Gastroesophageal sphincter (tissue), 4 donors: ENCODE measurements around the gene SCAMP1. TPM values are rescaled to one million over a fixed set of nuclear protein-coding genes. Genes with fewer than 3 reads are reported as not detected.
A peak's percentile ranks its signal among the peaks of the same experiment; 100 is the strongest.

ENCODE experiments used
- ATAC-seq: fragments of 150-250 bp; one replicate; pipeline ENCODE4 v1.9.1; 2016; ENCODE audit warnings: mild to moderate bottlenecking, moderate library complexity
- H3K27ac ChIP-seq, 4 donors: fragments of 200-600 bp; sonication (generic) in 3 of 4; 1 replicate in 3 of 4; 2 replicates in 1 of 4; pipeline ENCODE4 v1.5.1; 2016 to 2019
- H3K27me3 ChIP-seq: fragments of 200-600 bp; sonication (generic); one replicate; pipeline ENCODE4 v1.5.1; 2019
- H3K36me3 ChIP-seq, 2 donors: fragments of 200-600 bp; sonication (generic); one replicate each; pipeline ENCODE4 v1.5.1; 2019; ENCODE audit warnings: control low read depth in 1 of 2
- H3K4me1 ChIP-seq, 3 donors: fragments of 200-600 bp; sonication (generic); 1 replicate in 2 of 3; 2 replicates in 1 of 3; pipeline ENCODE4 v1.5.1; 2016 to 2019; ENCODE audit warnings: control low read depth in 2 of 3
- H3K4me3 ChIP-seq, 2 donors: fragments of 200-600 bp; sonication (generic); one replicate each; pipeline ENCODE4 v1.5.1; 2019; ENCODE audit warnings: mild to moderate bottlenecking in 1 of 2, moderate library complexity in 1 of 2
- H3K9me3 ChIP-seq, 3 donors: fragments of 200-600 bp; sonication (generic); one replicate each; pipeline ENCODE4 v1.5.1; 2017 to 2019; ENCODE audit warnings: control low read depth in 2 of 3
- CTCF ChIP-seq, 4 experiments: fragments of 200-600 bp in 2 of 4; fragments of 450-650 bp in 2 of 4; sonication (generic) in 1 of 4; IDR thresholded peaks; one replicate each; pipeline ENCODE4 v1.5.1; 2017 to 2019; ENCODE audit warnings: antibody characterized with exemption in 4 of 4, mild to moderate bottlenecking in 2 of 4, moderate library complexity in 2 of 4
- EP300 ChIP-seq: sonication (generic); formaldehyde crosslinking; IDR thresholded peaks from one replicate; pipeline ENCODE4 v1.6.1; 2017; ENCODE audit warnings: antibody characterized with exemption, mild to moderate bottlenecking
- POLR2A ChIP-seq, 2 donors: fragments of 450-650 bp; IDR thresholded peaks; one replicate each; pipeline ENCODE4 v1.6.1; 2017; ENCODE audit warnings: antibody characterized with exemption in 2 of 2, mild to moderate bottlenecking in 2 of 2, moderate library complexity in 1 of 2
- POLR2AphosphoS5 ChIP-seq: sonication (generic); formaldehyde crosslinking; IDR thresholded peaks from one replicate; pipeline ENCODE4 v1.6.1; 2017; ENCODE audit warnings: antibody characterized with exemption
- WGBS, 2 donors: methylation state at CpG; one replicate each; pipeline ENCODE4 v1.1.5; 2018; ENCODE audit warnings: low coverage in 1 of 2; 5-methylcytosine and 5-hydroxymethylcytosine counted together
- total RNA-seq, 4 donors: library from RNA; depleted of rRNA; stranded (reverse); fragments of >200 nt; gene quantifications; one replicate each; pipeline ENCODE4 v1.1.0, GENCODE V29; 2016

Gene SCAMP1
- total RNA-seq, 4 donors from 2014 or later: 32.1 to 45.8 (median 38.9) TPM

- H3K27ac ChIP-seq: peak overlapping the region in 1 of 4 donors; percentile 32
- no peak for ATAC-seq
- H3K4me3 ChIP-seq: no peak overlapping the region
- no peaks in the 10 kb centered on the region for H3K27me3 ChIP-seq
- no peaks in the 10 kb centered on the region for H3K9me3 ChIP-seq
- peaks cover 6 to 32% (median 6%) of the 10 kb centered on the region in 3 donors for H3K4me1 ChIP-seq
- TF ChIP-seq CTCF (IDR thresholded peaks at IDR 0.05) (no peak), EP300 (no peak), POLR2A (IDR thresholded peaks at IDR 0.05) (no peak), POLR2AphosphoS5 (no peak)
- WGBS, 2 donors: 68 to 94% methylated on average over 2 to 4 of the region's 4 CpGs
- peaks cover 0 to 27% of the 10 kb centered on the region in 2 donors for H3K36me3 ChIP-seq
Observed at GRCh38 chr5:78487846-78488245, 127.4 kb downstream of the SCAMP1 start.

- peaks cover 0 to 27% of the 10 kb centered on the region in 2 donors for H3K36me3 ChIP-seq
- H3K4me3 ChIP-seq: no peak overlapping the region
- peaks cover 3 to 27% (median 4%) of the 10 kb centered on the region in 3 donors for H3K4me1 ChIP-seq
- no peak for ATAC-seq
- H3K27ac ChIP-seq: no peak overlapping the region
- H3K9me3 ChIP-seq: no peaks in the 10 kb centered on the region
- WGBS, 2 donors: 88 to 100% methylated on average over 2 to 4 of the region's 4 CpGs
- no peaks in the 10 kb centered on the region for H3K27me3 ChIP-seq
- TF ChIP-seq EP300 (no peak), POLR2A (IDR thresholded peaks at IDR 0.05) (no peak)
Observed at GRCh38 chr5:78490709-78491485, 130.5 kb downstream of the SCAMP1 start.

GRCh38 chr5:78492224-78492623 is 131.8 kb downstream of the SCAMP1 start:
- H3K36me3 ChIP-seq: peaks cover 0 to 27% of the 10 kb centered on the region in 2 donors
- TF ChIP-seq CTCF (IDR thresholded peaks at IDR 0.05) (no peak), POLR2A (IDR thresholded peaks at IDR 0.05) (no peak), POLR2AphosphoS5 (no peak), EP300 (no peak)

GRCh38 chr5:78492650-78493049 is 132.2 kb downstream of the SCAMP1 start:
- H3K9me3 ChIP-seq: no peaks in the 10 kb centered on the region
- H3K4me1 ChIP-seq: peaks cover 0 to 31% (median 11%) of the 10 kb centered on the region in 3 donors
- H3K27me3 ChIP-seq: no peaks in the 10 kb centered on the region
- H3K36me3 ChIP-seq: peaks cover 0 to 26% of the 10 kb centered on the region in 2 donors
- TF ChIP-seq POLR2A (IDR thresholded peaks at IDR 0.05): no peak
- no peak for TF ChIP-seq POLR2AphosphoS5
- TF ChIP-seq CTCF (IDR thresholded peaks at IDR 0.05): no peak
- no peak for TF ChIP-seq EP300
- no peak overlapping the region for H3K4me3 ChIP-seq
- H3K27ac ChIP-seq: no peak overlapping the region
- WGBS, 2 donors: 100% methylated on average over 5 of the region's 7 CpGs; no CpG with 5 or more reads in 1 of the 2 donors
- no peak for ATAC-seq

More at GRCh38 chr5:78492224-78492623, 131.8 kb downstream of the SCAMP1 start:
- no peak overlapping the region for H3K4me3 ChIP-seq
- H3K9me3 ChIP-seq: no peaks in the 10 kb centered on the region
- no peak overlapping the region for H3K27ac ChIP-seq
- ATAC-seq: no peak
- H3K4me1 ChIP-seq: peaks cover 0 to 31% (median 11%) of the 10 kb centered on the region in 3 donors
- H3K27me3 ChIP-seq: no peaks in the 10 kb centered on the region
- WGBS, 2 donors: 88% methylated on average over 2 of the region's 2 CpGs; no CpG with 5 or more reads in 1 of the 2 donors

GRCh38 chr5:78495800-78496199 is 135.4 kb downstream of the SCAMP1 start:
- peaks cover 0 to 39% (median 21%) of the 10 kb centered on the region in 3 donors for H3K4me1 ChIP-seq
- no peak for ATAC-seq
- WGBS, 2 donors: 67 to 78% methylated on average over 3 to 6 of the region's 6 CpGs

More at GRCh38 chr5:78495800-78496199, 135.4 kb downstream of the SCAMP1 start:
- H3K36me3 ChIP-seq: no peaks in the 10 kb centered on the region
- no peak overlapping the region for H3K27ac ChIP-seq
- H3K4me3 ChIP-seq: no peak overlapping the region
- H3K9me3 ChIP-seq: no peaks in the 10 kb centered on the region
- H3K27me3 ChIP-seq: no peaks in the 10 kb centered on the region
- no peak for TF ChIP-seq EP300
- no peak for TF ChIP-seq POLR2AphosphoS5
- TF ChIP-seq POLR2A (IDR thresholded peaks at IDR 0.05): no peak
- no peak for TF ChIP-seq CTCF (IDR thresholded peaks at IDR 0.05)
